H54 (cell line): ENCODE measurements around the gene ORMDL3.
A peak's percentile ranks its signal among the peaks of the same experiment; 100 is the strongest.
"Not testable (repeated sequence)": the region's sequence is repeated elsewhere in the genome, so short reads cannot be mapped to it uniquely, and the experiment has no call there.

Source experiments
- DNase-seq: peaks from one replicate; pipeline ENCODE4 v3.0.0; 2011; ENCODE audit warnings: low spot score, mixed read lengths; ENCODE audit not compliant: insufficient read length
- FAIRE-seq: peaks from 3 replicates; lab custom pipeline; 2011; peaks lifted over from hg19 to GRCh38; lab: Jason Lieb, UNC
- POLR2A ChIP-seq: IDR thresholded peaks from 2 replicates; pipeline ENCODE4 v1.6.1; 2011; ENCODE audit warnings: low read depth, mild to moderate bottlenecking, low read length

Gene ORMDL3

DNA sequence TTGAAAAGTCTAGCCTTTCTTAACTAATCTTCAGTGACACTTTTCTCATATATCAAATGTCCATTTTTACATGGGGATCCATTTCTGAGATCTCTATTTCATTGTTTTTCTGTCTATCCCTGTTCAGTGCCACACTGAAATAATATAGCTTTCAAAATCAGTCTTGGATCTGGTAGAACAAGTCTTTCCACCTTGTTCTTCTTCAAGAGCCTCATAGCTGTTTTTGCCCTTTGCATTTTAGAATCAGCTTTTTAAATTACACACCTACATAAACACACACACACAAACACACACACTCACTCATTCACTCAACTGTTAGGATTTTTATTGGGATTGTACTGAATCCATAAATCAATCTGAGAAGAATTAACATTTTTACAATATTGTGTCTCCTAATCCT is 28.2 kb downstream of the ORMDL3 start:
- TF ChIP-seq POLR2A = no peak

DNA sequence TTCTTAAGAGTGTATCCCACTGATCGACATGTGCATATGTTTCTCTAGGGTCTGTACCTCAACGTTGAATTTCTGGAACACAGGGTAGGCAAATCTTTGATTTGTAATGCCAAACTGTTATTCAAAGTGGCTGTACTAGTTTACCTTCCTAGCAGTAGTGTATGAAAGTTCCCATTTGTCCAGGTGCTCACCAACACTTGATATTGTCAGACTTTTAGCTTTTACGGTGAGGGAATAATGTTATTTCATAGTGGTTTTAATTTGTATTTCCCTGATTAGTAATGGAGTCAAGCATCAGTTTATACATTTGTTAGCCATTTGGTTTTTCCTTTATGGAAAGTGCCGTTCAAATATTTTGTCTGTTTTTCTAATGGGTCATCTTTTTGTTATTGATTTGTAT is 29.3 kb downstream of the ORMDL3 start:
- no peak for TF ChIP-seq POLR2A
- no peak for FAIRE-seq

More for the DNA sequence above, 28.2 kb downstream of the ORMDL3 start:
- FAIRE-seq (no peak), DNase-seq (no peak)

DNA sequence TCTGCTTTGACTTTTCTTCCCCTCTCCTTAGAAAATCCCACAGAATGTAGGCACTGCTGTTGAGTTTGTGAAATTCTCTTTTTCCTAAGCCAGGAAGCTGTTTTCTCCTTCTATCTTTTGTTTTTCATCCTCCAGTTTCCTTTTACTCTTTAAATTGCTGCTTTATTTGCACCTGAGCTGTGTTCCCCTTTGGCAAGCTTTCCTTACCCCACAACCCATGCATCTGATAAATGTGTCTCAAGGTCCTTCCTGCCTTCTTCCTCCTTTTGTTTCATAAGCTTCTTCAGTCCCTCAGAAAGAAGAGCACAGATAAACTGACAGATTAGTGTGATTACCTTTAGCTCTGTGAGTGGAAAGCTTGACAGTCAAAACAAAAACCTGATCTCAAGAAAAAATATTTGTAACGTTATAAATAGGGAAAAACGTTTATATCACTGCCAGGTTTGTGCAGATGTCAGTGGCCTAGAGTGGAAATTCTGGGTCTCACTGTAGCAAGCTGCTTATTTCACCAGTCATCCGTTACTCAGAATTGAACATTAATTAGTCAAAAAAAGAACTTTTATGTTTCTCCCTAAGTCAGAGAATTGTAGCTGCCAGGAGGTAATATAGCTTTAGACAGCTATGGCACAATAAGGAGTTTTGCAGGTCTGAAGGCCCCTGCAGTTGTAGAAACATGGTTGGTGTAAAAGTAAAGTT is 32.6 kb downstream of the ORMDL3 start:
- TF ChIP-seq POLR2A = no peak
- FAIRE-seq (no peak), DNase-seq (no peak)

More for the DNA sequence above, 29.3 kb downstream of the ORMDL3 start:
- no peak for DNase-seq

DNA sequence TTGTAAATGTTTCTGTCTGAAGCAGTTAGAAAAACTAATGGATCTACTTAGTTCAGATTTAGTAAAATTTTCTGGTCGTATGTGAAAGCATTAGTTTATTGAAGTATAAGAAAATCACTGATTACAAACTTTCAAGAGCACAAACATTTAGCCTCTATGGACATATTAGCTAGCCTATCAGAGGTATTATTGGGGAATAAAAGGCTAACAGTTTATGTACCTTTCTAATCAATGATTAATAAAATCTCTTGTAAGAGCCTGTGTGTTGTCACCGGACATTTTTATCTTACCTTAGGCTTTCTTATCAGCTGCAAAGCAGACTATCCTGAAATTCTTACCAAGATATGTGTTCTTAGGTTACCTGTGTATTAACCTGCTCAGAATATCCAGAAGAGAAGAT is 38.2 kb downstream of the ORMDL3 start:
- DNase-seq (no peak), FAIRE-seq (no peak)
- TF ChIP-seq POLR2A = no peak

DNA sequence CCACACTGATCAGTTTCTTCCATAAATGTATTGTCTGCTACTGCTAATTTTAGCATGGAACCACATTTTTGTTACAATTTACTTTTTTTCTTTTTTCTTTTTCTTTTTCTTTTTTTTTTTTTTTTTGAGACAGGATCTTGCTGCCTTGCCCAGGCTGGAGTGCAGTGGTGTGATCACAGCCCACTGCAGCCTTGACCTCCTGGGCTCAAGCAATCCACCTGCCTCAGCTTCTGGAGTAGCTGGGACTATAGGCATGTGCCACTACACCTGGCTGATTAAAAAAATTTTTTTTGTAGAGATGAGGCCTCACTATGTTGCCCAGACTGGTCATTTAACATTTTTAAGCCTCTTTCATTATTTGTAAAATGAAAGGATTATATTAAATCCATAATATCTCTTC is 40.3 kb downstream of the ORMDL3 start:
- DNase-seq (no peak), FAIRE-seq (no peak)
- TF ChIP-seq POLR2A = no peak

DNA sequence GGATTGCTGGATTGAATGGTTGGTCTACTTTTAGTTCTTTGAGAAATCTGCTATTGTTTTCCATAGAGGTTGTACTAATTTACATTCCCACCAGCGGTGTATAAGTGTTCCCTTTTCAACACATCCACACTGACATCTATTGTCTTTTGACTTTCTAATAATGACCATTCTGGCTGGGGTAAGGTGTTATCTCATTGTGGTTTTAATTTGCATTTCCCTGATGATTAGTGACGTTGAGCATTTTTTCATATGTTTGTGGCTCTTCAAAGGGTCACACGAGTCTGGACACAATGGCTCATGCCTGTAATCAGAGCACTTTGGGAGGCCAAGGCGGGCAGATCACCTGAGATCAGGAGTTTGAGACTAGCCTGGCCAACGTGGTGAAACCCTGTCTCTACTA is 41.3 kb downstream of the ORMDL3 start:
- not testable (repeated sequence) for DNase-seq, FAIRE-seq

DNA sequence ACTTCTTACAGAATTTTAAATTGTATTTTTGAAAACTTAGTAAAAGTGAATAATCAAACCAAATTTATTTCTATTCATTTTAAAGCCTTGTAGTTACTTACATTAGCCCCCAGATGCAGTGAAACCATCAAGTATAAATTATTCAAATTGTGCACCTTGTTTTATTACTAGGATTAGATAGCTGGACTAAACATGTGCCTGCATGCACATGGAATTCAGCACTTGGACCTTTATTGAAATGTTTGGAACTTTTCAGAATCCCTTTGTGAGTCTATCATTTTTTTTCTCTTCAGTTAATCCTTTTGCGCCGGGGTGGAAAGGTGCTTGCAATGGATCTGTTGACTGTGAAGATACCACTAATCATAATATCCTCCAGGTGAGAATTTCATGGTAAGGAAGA is 54.6 kb downstream of the ORMDL3 start:
- no peak for DNase-seq
- peak; percentile 43 for FAIRE-seq
- TF ChIP-seq POLR2A = no peak

DNA sequence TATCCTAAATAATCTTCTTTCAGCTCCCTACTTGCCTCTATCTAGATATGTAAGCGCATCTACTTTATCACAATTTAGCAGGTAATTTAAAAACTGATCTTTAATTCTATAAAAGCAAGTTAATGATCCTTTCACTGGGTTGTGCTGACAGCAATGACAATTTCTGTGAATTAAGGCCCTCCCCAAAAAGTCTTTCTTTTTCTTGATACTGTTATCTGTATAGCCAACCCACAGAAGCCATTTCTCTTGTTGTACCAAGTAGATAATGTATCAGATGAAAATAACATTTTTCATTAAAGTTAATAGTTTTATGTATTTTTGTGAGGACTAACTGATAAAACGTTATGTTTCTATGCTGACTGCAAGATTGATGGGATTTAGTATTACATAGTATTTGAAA is 55.6 kb downstream of the ORMDL3 start:
- no peak for FAIRE-seq
- DNase-seq = no peak
- TF ChIP-seq POLR2A = no peak
